ENCODE measurements around the gene SHKBP1.
"Not testable (repeated sequence)": the region's sequence is repeated elsewhere in the genome, so short reads cannot be mapped to it uniquely, and the experiment has no call there.

The SHKBP1 gene

GRCh38 chr19:40555978-40556689 is 20.5 kb upstream of the SHKBP1 start:
- DNase-seq, result no peak

DNA sequence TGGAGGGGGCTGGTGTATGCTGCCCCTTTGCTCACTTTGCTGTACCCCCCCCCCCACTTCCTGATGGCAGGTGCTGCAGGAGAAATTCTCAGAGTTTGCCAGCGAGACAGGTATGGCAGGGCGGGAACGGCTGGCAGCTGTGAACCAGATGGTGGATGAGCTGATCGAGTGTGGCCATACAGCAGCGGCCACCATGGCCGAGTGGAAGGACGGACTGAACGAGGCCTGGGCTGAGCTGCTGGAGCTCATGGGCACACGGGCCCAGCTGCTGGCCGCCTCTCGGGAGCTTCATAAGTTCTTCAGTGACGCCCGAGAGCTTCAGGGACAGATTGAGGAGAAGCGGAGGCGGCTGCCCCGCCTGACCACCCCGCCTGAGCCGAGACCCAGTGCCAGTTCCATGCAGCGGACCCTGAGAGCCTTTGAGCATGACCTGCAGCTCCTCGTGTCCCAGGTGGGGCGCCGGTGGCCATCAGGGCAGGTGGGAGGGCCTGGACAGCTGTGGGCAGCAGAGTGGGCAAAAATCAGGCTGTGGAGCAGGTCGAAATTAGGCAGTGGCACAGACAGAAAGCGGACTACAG is 19.6 kb upstream of the SHKBP1 start:
- DNase-seq, result no peak

DNA sequence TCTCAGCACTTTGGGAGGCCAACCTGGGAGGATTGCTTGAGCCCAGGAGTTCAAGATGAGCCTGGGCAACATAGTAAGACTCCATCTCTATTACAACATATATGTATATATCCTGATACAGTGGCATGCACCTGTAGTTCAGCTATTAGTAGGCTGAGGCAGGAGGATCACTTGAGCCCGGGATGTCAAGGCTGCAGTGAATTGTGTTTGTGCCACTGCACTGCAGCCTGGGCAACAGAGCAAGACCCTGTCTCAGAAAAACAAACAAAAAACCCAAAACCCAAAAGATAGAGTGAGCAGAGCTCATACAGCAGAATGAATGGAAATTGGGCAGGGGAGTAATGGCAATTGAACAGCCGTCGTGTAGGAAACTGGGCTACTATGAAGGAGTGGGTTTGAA is 17.3 kb upstream of the SHKBP1 start:
- DNase-seq, result no peak

GRCh38 chr19:40560092-40560507 is 16.6 kb upstream of the SHKBP1 start:
- no peak for DNase-seq

DNA sequence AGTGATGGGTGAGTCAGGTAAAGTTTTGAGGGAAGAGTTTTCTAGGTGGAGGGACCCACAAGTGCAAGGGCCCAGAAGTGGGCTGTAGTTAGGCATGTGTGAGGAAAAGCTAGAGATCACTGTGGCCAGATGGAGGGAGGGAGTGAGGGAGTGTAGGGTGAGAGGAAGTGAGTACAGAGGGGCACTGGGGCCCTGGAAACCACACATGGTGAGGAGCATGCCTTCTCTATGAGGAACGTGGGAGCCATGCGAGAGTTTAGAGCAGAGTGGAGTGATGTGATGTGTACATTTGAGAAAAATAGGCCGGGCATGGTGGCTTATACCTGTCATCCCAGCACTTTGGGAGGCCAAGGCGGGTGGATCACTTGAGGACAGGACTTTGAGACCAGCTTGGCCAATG is 14.7 kb upstream of the SHKBP1 start:
- DNase-seq, result peak; percentile 73

- not testable (repeated sequence) for DNase-seq
Measured at GRCh38 chr19:40564535-40564934, 12.1 kb upstream of the SHKBP1 start.

GRCh38 chr19:40565355-40565754 is 11.3 kb upstream of the SHKBP1 start:
- no peak for DNase-seq

DNA sequence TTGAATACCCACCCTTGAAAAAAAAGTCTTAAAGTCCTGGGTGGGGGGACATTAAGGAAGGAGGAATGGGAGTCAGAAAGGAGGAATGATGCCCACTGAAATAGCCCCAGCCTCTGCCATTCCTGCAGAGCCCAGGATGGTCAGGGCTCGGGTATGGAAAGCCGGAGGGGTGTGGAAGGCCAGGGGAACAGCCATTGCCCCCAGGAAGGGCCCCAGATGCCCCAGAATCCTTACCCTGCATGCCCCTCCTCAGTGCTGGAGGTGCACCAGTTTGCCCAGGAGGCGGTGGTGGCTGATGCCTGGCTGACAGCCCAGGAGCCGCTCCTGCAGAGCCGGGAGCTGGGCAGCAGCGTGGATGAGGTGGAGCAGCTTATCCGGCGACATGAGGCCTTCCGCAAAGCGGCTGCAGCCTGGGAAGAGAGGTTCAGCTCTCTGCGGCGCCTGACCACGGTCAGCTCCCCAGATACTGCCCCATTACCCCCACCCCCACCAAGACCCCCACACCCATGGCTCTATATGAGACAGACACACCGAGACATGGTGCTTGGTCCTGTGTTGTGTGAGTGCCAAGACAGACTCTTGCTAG is 10.7 kb upstream of the SHKBP1 start:
- DNase-seq, result no peak

GRCh38 chr19:40567040-40567749 is 9.5 kb upstream of the SHKBP1 start:
- no peak for DNase-seq

GRCh38 chr19:40567750-40568494 is 8.8 kb upstream of the SHKBP1 start:
- DNase-seq, result no peak

GRCh38 chr19:40570313-40571004 is 6.2 kb upstream of the SHKBP1 start:
- peak; percentile 99 for DNase-seq

DNA sequence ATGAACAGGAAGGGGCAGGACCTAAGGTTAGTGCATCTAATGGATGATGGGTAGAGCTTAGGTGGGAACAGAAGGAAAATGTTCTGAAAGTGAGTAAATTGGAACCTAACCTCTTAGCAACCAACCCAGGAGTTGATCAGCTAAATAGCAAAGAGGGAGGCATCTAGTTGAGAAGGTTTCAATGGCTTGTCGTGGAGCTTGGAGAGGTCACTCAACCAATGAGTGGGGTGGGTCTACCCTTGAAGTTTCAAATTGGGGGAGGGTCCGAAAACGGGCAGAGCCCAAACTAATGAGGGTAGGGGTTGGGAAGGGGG is 5.7 kb upstream of the SHKBP1 start:
- DNase-seq, result no peak

GRCh38 chr19:40571831-40572495 is 4.7 kb upstream of the SHKBP1 start:
- DNase-seq, result no peak

GRCh38 chr19:40575326-40575725 is 1.3 kb upstream of the SHKBP1 start:
- no peak for DNase-seq

DNA sequence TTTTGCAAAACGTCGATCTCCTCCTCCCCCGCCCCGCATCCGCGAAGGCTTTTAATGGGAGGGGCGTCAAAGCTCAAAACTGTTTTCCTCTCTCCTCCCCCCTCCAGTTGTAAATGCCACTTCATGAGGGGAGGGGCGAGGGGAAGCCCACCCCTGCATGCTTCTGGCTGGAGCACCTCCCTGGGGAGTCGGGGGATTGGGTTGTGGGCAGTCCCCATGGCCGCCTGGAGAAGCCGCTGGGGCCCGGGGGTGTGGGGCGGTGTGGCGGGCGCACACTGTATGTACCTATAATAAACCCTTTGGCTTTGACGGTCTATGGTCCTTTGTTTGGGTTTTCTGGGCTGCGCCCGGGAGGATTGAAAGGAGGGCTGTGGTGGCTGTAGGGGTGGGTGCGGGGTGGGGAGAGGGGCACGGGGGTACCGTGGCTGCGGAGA is 505 bp upstream of the SHKBP1 start:
- DNase-seq, result no peak

DNA sequence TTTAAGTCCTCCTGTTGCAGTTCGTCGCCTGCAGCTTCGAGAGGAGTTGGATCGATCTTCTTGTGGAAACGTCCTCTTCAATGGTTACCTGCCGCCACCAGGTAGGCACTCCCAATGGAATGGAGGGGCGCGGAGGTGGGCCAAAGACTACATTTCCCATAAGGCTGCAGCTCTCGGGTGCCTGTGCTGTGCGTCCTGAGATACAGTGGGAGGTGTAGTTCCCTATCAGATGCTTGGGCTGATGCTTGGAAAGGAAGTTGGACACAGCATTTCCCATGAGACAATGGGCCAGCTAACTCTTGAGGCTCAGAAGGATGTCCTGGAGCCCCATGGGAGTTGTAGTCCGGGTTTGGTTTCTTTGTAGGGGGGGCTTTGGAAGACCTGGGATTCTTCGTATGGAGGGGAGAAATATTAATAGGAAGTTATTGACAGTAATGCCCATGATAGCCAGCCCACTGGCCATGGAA is 1.8 kb downstream of the SHKBP1 start:
- peak; percentile 87 for DNase-seq

DNA sequence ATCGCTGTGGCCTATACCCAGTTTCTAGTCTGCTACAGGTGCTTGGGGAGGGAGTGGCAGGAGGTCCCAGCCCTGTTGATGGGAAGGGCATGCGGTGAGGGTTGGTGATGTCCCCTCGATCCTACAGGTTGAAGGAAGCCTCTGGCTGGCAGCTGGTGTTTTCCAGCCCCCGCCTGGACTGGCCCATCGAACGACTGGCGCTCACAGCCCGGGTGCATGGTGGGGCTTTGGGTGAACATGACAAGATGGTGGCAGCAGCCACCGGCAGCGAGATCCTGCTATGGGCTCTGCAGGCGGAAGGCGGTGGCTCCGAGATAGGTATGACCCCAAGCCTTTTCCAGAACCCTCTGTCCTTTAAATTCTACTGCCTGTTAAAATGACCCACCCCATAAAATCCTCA is 3.9 kb downstream of the SHKBP1 start:
- DNase-seq, result no peak

GRCh38 chr19:40581531-40581930 is 4.9 kb downstream of the SHKBP1 start:
- no peak for DNase-seq

- no peak for DNase-seq
Measured at GRCh38 chr19:40582467-40582866, 5.8 kb downstream of the SHKBP1 start.

DNA sequence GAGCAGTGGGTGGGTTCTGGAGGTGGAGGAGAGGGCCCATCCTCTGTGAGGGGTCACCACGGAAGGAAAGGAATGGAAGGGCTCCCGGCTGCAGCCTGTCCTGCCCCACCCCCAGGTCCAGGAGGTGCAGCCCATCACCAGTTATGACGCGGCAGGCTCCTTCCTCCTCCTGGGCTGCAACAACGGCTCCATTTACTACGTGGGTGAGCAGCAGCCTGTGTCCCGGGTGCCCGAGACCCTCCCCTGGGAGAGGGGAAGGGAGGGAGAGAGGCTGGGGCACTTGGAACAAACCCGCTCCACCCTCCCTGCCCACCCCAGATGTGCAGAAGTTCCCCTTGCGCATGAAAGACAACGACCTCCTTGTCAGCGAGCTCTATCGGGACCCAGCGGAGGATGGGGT is 6.6 kb downstream of the SHKBP1 start:
- no peak for DNase-seq

- DNase-seq, result no peak
Measured at GRCh38 chr19:40584007-40584406, 7.3 kb downstream of the SHKBP1 start.
